GM13977 (cell line): ENCODE results near the gene BACE1-AS.

Experiments used
- DNase-seq: peaks from one replicate; pipeline ENCODE4 v3.0.0; 2012; ENCODE audit warnings: low spot score
- CTCF ChIP-seq: IDR thresholded peaks from 2 replicates; pipeline ENCODE4 v1.5.1; 2012; ENCODE audit warnings: mild to moderate bottlenecking, control low read depth; ENCODE audit not compliant: insufficient read depth; ENCODE audit errors: extremely low read depth, missing control alignments
- in situ Hi-C: fragments of 300-500 bp; cut with MboI; formaldehyde crosslinking; loops from one replicate; pipeline ENCODE4 v1.12.0; 2022; ENCODE audit warnings: low sequenced_read_pairs, low pct_unique_long_range_greater_than_20kb, mixed read lengths, inconsistent platforms; ENCODE audit not compliant: unreplicated experiment

Gene BACE1-AS

GRCh38 chr11:117332843-117333242 is 41.7 kb downstream of the BACE1-AS start:
- no peak for TF ChIP-seq CTCF
- no peak for DNase-seq
- in situ Hi-C loops = no loop called here

GRCh38 chr11:117333917-117334316 is 42.8 kb downstream of the BACE1-AS start:
- DNase-seq = no peak
- in situ Hi-C loops = no loop called here

GRCh38 chr11:117334896-117335295 is 43.8 kb downstream of the BACE1-AS start:
- no peak for DNase-seq
- TF ChIP-seq CTCF = no peak
- in situ Hi-C loops = no loop called here

More at GRCh38 chr11:117333917-117334316, 42.8 kb downstream of the BACE1-AS start:
- no peak for TF ChIP-seq CTCF

- DNase-seq = no peak
- TF ChIP-seq CTCF = no peak
- in situ Hi-C loops = no loop called here
Observed at GRCh38 chr11:117335399-117335798, 44.3 kb downstream of the BACE1-AS start.

- DNase-seq = no peak
- in situ Hi-C loops = no loop called here
- no peak for TF ChIP-seq CTCF
Observed at GRCh38 chr11:117337076-117337475, 45.9 kb downstream of the BACE1-AS start.
